ENCODE data around the gene PTP4A2. TPM values are rescaled to one million over a fixed set of nuclear protein-coding genes. Genes with fewer than 3 reads are reported as not detected.
"Not testable (repeated sequence)": the region's sequence is repeated elsewhere in the genome, so short reads cannot be mapped to it uniquely, and the experiment has no call there.

PTP4A2 gene
- total RNA-seq, 1 donor from 2014 or later: 249 TPM

- DNase-seq (ENCODE audit: missing footprints) (peak; percentile 92), ATAC-seq (peak; percentile 92)
- intact Hi-C loops (cut with DNase I): no loop called here
Measured at GRCh38 chr1:31954607-31955283, 16.6 kb upstream of the PTP4A2 start.

DNA sequence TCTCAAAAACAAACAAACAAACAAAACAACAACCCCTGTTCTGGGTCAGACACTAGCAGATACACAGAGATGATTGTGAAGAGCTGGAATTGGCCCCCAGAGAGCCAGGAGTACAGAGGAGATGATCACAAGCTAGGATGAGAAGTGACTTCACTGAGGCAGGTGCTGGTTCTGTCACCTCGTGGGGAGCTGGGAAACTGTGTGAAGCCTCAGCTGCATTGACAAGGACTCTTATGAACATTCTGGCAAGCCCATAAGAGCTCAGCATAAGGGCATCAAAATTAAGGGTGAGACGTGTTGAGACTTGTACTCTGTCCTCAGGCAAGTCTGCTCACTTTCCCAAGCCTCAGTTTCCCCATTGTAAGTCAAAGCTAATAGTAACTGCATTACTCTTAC is 14.7 kb upstream of the PTP4A2 start:
- ATAC-seq (no peak), DNase-seq (ENCODE audit: missing footprints) (no peak)
- intact Hi-C loops (cut with DNase I): no loop called here

- intact Hi-C loops (cut with DNase I): no loop called here
- DNase-seq (ENCODE audit: missing footprints) (no peak), ATAC-seq (no peak)
Measured at GRCh38 chr1:31951276-31951675, 13.1 kb upstream of the PTP4A2 start.

- intact Hi-C loops (cut with DNase I): no loop called here
Measured at GRCh38 chr1:31949862-31950261, 11.7 kb upstream of the PTP4A2 start.

DNA sequence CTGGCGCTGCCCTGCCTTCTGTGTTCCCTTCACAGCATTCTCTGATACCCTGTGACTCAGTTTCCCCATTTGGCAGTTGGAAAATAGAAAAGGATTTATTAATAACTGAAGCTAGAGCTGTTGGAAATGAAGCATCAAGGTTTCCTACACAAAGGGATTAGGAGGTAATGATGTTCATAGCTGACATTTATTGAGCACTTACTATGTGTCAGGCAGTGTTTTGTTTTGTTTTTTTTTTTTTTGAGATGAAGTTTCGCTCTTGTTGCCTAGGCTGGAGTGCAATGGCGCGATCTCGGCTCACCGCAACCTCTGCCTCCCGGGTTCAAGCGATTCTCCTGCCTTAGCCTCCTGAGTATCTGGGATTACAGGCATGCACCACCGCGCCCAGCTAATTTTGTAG is 7.5 kb upstream of the PTP4A2 start:
- intact Hi-C loops (cut with DNase I); ATAC-seq; DNase-seq (ENCODE audit: missing footprints): not testable (repeated sequence)

More at GRCh38 chr1:31949862-31950261, 11.7 kb upstream of the PTP4A2 start:
- DNase-seq (ENCODE audit: missing footprints): no peak
- ATAC-seq: no peak

- ATAC-seq: peak; percentile 92
- DNase-seq (ENCODE audit: missing footprints): peak; percentile 96
- intact Hi-C loops (cut with DNase I): no loop called here
Measured at GRCh38 chr1:31944205-31945089, 6.3 kb upstream of the PTP4A2 start.

DNA sequence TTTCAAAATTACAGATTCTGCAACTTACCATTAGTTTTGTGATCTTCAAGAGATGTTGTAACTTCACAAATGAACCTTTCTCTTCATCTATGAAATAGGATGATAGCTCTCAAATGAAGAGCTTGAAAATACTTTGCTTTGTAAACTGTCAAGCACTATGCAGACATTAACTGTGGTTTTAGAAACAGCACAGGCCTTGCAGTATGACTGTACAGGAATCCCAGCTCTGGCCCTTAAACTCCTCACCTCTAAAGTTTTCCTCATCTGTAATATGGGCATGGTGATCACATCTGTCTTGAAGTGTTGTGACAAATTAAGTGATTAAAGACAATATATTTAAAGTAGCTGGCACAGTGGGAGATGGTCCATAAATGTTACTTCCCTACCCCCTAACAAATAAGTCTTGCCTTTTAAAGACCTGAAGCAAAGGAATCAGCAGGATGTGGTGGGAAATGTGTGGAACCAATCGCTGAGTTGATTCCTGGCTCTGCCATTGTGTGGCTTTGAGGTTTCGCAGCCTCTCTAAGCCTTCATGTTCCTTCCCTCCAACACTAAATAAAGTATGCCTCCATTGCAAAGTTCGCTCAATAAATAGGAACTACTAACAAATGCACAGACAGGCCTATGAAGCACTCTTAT is 5.5 kb upstream of the PTP4A2 start:
- no peak for ATAC-seq
- intact Hi-C loops (cut with DNase I): no loop called here
- no peak for DNase-seq (ENCODE audit: missing footprints)

GRCh38 chr1:31942061-31942460 is 3.9 kb upstream of the PTP4A2 start:
- DNase-seq (ENCODE audit: missing footprints); intact Hi-C loops (cut with DNase I); ATAC-seq: not testable (repeated sequence)

GRCh38 chr1:31939484-31940329 is 1.5 kb upstream of the PTP4A2 start:
- no peak for ATAC-seq
- intact Hi-C loops (cut with DNase I): no loop called here
- DNase-seq (ENCODE audit: missing footprints): no peak

GRCh38 chr1:31937300-31938183 is 626 bp downstream of the PTP4A2 start:
- peak; percentile 72 for ATAC-seq
- intact Hi-C loops (cut with DNase I): no loop called here
- DNase-seq (ENCODE audit: missing footprints): peak; percentile 92

DNA sequence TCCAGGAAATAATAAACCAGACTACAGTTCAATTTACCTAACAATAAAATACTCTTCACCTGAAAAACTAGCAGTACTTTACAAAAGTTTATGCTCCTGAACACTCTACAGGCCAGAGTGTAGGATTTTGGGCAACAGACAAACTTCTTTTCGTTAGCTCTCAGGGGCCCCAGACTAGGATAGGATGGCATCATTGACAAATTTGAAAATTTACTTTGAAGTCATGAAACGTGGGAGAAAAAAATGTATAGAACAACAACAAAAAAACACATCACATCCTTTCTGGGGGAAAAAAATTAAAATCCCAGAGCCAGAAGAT is 1.2 kb downstream of the PTP4A2 start:
- intact Hi-C loops (cut with DNase I): no loop called here
- no peak for ATAC-seq
- no peak for DNase-seq (ENCODE audit: missing footprints)

- ATAC-seq: no peak
- intact Hi-C loops (cut with DNase I): no loop called here
- DNase-seq (ENCODE audit: missing footprints): no peak
Measured at GRCh38 chr1:31936278-31936980, 1.7 kb downstream of the PTP4A2 start.

- ATAC-seq: no peak
- DNase-seq (ENCODE audit: missing footprints): no peak
- intact Hi-C loops (cut with DNase I): no loop called here
Measured at GRCh38 chr1:31934706-31935629, 3.2 kb downstream of the PTP4A2 start.

DNA sequence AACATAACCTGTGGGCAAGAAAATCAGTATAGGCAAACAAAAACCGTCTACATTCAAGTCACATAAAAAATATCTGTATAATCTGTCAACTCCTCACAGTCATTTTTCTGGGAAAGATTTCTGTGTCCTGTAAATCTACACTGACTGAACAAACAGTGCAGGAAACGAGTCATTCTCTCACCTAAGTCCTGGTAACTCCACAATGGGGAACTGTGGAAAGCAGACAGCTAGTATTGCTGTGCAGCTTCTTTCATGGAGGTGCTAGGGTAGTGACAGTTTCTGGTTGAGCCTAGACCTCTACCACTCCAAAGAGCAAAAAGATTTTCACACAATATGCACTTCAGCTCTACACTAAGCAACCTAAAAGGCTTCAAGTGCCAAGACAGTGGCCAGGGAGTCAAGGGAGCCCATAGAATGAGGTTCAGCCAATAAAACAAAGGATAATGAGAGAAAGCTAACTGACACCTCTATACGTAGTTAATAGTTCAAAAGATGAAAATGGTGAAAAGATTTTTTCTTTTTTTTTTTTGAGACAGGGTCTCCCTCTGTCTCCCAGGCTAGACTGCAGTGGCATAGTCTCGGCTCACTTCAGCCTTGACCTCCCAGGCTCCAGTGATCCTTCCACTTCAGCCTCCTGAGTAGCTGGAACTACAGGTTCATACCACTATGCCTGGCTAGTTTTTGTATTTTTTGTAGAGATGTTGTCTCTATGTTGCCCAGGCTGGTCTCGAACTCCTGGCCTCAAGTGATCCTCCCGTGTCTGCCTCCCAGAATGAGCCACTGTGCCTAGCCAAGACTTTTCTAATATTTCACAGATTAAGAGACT is 5.5 kb downstream of the PTP4A2 start:
- DNase-seq (ENCODE audit: missing footprints): no peak
- ATAC-seq: no peak
- intact Hi-C loops (cut with DNase I): no loop called here

DNA sequence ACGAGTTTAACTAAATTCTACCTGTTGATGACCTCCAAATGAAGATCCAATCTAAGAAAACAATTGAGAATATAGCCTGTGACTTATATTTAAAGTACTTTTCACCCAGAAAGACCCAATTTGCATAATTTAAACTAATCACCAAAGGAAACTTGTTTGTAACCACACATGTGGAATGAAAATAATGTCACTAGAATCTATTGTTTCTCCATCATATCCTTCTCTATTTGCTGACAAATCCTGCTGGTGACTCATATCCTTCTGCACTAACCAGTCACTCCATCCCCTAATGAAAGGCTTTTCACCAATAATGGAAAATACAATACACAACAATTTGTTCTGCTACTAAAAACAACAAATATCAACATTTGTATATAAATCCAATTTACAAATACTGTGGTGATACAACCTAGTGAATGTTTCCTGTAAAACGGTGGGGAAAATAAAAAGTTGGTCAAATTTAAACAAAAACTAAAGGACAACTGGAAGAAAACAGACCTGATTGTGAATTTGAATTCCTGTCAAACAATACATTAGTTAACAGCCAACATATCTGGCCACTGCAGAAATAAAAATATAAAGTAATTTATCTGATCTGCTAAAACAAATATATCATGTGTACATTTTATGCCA is 6.5 kb downstream of the PTP4A2 start:
- intact Hi-C loops (cut with DNase I): no loop called here
- ATAC-seq (no peak), DNase-seq (ENCODE audit: missing footprints) (no peak)
